ENCODE measurements around the gene CEP104. TPM values are rescaled to one million over a fixed set of nuclear protein-coding genes. Genes with fewer than 3 reads are reported as not detected.

Gene CEP104
- total and polyA plus RNA-seq, 9 of the 15 experiments (the other 6 are each of a cell fraction or from before 2014, with no cell fraction given), result 11.2 to 63.4 (median 42.6) TPM

DNA sequence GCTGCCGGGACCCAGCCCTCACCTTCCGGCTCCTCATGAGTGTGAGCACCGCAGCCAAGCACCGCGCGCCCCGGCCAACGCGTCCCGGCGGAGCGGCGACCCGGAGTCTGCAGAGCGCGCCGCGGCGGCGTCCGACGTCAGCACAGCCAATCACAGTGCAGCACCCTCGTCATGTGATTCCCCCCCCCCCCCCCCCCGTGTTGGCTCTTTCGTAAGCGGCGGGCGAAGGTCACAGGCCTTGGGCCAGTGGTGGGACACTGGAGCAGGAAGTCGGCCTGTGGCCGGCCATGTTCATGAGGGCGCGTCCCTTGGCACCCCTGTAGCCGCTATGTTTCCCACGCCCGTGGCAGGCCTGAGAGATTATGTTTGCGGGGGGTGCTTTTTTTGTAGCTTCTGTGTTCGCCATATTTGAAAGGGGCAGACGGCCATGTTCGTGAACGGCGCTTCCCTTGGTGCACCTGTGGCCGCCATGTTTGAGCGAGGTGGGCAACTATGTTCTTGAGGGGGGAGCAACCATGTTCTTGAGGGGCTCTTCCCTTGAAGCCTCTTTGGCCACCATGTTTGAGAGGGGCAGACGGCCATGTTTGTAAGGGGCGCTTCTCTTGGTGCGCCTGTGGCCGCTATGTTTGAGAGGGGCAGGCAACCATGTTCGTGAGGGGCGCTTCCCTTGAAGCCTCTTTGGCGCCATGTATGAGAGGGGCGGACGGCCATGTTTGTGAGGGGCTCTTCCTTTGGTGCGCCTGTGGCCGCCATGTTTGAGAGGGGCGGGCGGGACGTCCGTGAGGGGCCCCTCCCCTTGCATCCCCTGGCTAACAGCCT is 43.3 kb upstream of the CEP104 start, which contains the start of gene C1orf174 (continued):
- TF ChIP-seq ZBTB11 (CRISPR knock-in tag; IDR thresholded peaks at IDR 0.05) (peak in 1 of 3 experiments; percentile 92; a peak in 3 of 6 replicates), BRD4 (IDR thresholded peaks at IDR 0.05) (peak; percentile 82; the same call in 1 of the 2 replicates), PYGO2 (tag; IDR thresholded peaks at IDR 0.05) (peak; percentile 59; the same call in 1 of the 2 replicates), ZKSCAN1 (IDR thresholded peaks at IDR 0.05; ENCODE audit: low read depth, low read length) (peak; percentile 32; the same call in 1 of the 2 replicates), KLF6 (CRISPR knock-in tag; IDR thresholded peaks at IDR 0.05; ENCODE audit: borderline replicate concordance) (peak; percentile 79; the same call in 1 of the 2 replicates), PCBP1 (IDR thresholded peaks at IDR 0.05; ENCODE audit: low read depth, low read length, poor library complexity, severe bottlenecking) (peak; percentile 99), TFAP4 (CRISPR knock-in tag; IDR thresholded peaks at IDR 0.05; ENCODE audit: borderline replicate concordance) (peak; percentile 90; the same call in 1 of the 2 replicates), E2F1 (CRISPR knock-in tag; IDR thresholded peaks at IDR 0.05) (peak; percentile 42), ZNF830 (CRISPR knock-in tag; IDR thresholded peaks at IDR 0.05) (0 out of 2 replicates have a peak, but pooled peaks have one; percentile 61), ZNF239 (CRISPR knock-in tag; IDR thresholded peaks at IDR 0.05) (peak; percentile 18; the same call in 1 of the 2 replicates), SUPT5H (IDR thresholded peaks at IDR 0.05) (peak; percentile 71), SOX6 (IDR thresholded peaks at IDR 0.05) (peak; percentile 15; the same call in 1 of the 2 replicates), FUS (optimal IDR thresholded peaks at IDR 0.05; ENCODE audit: low read depth, low read length) (peak; percentile 78)
- TF ChIP-seq, protein P1, sequence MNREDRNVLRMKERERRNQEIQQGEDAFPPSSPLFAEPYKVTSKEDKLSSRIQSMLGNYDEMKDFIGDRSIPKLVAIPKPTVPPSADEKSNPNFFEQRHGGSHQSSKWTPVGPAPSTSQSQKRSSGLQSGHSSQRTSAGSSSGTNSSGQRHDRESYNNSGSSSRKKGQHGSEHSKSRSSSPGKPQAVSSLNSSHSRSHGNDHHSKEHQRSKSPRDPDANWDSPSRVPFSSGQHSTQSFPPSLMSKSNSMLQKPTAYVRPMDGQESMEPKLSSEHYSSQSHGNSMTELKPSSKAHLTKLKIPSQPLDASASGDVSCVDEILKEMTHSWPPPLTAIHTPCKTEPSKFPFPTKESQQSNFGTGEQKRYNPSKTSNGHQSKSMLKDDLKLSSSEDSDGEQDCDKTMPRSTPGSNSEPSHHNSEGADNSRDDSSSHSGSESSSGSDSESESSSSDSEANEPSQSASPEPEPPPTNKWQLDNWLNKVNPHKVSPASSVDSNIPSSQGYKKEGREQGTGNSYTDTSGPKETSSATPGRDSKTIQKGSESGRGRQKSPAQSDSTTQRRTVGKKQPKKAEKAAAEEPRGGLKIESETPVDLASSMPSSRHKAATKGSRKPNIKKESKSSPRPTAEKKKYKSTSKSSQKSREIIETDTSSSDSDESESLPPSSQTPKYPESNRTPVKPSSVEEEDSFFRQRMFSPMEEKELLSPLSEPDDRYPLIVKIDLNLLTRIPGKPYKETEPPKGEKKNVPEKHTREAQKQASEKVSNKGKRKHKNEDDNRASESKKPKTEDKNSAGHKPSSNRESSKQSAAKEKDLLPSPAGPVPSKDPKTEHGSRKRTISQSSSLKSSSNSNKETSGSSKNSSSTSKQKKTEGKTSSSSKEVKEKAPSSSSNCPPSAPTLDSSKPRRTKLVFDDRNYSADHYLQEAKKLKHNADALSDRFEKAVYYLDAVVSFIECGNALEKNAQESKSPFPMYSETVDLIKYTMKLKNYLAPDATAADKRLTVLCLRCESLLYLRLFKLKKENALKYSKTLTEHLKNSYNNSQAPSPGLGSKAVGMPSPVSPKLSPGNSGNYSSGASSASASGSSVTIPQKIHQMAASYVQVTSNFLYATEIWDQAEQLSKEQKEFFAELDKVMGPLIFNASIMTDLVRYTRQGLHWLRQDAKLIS (CRISPR knock-in tag; IDR thresholded peaks at IDR 0.05), result no peak
